ENCODE results near the gene IPP. TPM values are rescaled to one million over a fixed set of nuclear protein-coding genes. Genes with fewer than 3 reads are reported as not detected.
"Not testable (repeated sequence)": the region's sequence is repeated elsewhere in the genome, so short reads cannot be mapped to it uniquely, and the experiment has no call there.

Gene IPP
- total and polyA plus RNA-seq, 7 donors: 6.9 to 15.3 (median 11.2) TPM

GRCh38 chr1:45746922-45747321 lies 3.5 kb downstream of the IPP start:
- 95 to 98% methylated on average over 12 of the region's 12 CpGs for WGBS, 2 donors
- no peaks in the 10 kb centered on the region for H3K27me3 ChIP-seq
- peaks cover 0 to 13% (median 10%) of the 10 kb centered on the region in 4 donors for H3K4me1 ChIP-seq
- no peak for DNase-seq
- H3K36me3 ChIP-seq: peaks cover 0 to 41% (median 2%) of the 10 kb centered on the region in 4 donors
- no peak for TF ChIP-seq POLR2A (IDR thresholded peaks at IDR 0.05)
- TF ChIP-seq CTCF (IDR thresholded peaks at IDR 0.05): no peak
- TF ChIP-seq EP300 (IDR thresholded peaks at IDR 0.05): no peak
- no peak for TF ChIP-seq POLR2AphosphoS5 (IDR thresholded peaks at IDR 0.05)
- intact Hi-C loops (cut with DNase I): loop anchor here (5.0 kb wide), 1 partner anchor 225 kb away; no protein-coding TSS in a partner anchor
- H3K27ac ChIP-seq: no peak overlapping the region
- H3K9me3 ChIP-seq: no peaks in the 10 kb centered on the region
- H3K4me3 ChIP-seq: no peak overlapping the region

- intact Hi-C loops (cut with DNase I); DNase-seq; H3K4me3 ChIP-seq; H3K9me3 ChIP-seq; H3K4me1 ChIP-seq; H3K27ac ChIP-seq; H3K27me3 ChIP-seq: not testable (repeated sequence)
- 85 to 86% methylated on average over 5 of the region's 5 CpGs for WGBS, 2 donors
- H3K36me3 ChIP-seq: peaks cover 0 to 38% (median 2%) of the 10 kb centered on the region in 4 donors
Measured at GRCh38 chr1:45739641-45740156, 10.8 kb downstream of the IPP start.

- no peak for DNase-seq
- intact Hi-C loops (cut with DNase I): no loop called here
- TF ChIP-seq CTCF (IDR thresholded peaks at IDR 0.05) (no peak), POLR2A (IDR thresholded peaks at IDR 0.05) (no peak), POLR2AphosphoS5 (IDR thresholded peaks at IDR 0.05) (no peak), EP300 (IDR thresholded peaks at IDR 0.05) (no peak)
- Histone ChIP-seq H3K9me3 (no peaks in the 10 kb centered on the region), H3K36me3 (peaks cover 0 to 33% (median under 1%) of the 10 kb centered on the region in 4 donors), H3K4me3 (no peak overlapping the region), H3K27me3 (no peaks in the 10 kb centered on the region), H3K27ac (no peak overlapping the region), H3K4me1 (no peaks in the 10 kb centered on the region)
- 94 to 96% methylated on average over 4 of the region's 4 CpGs for WGBS, 2 donors
Measured at GRCh38 chr1:45739137-45739536, 11.3 kb downstream of the IPP start.

- Histone ChIP-seq H3K27ac (no peak overlapping the region), H3K9me3 (no peaks in the 10 kb centered on the region), H3K36me3 (peaks cover 0 to 33% (median 2%) of the 10 kb centered on the region in 4 donors), H3K27me3 (no peaks in the 10 kb centered on the region), H3K4me3 (no peak overlapping the region), H3K4me1 (no peaks in the 10 kb centered on the region)
- intact Hi-C loops (cut with DNase I): no loop called here
- TF ChIP-seq POLR2AphosphoS5 (IDR thresholded peaks at IDR 0.05) (no peak), POLR2A (IDR thresholded peaks at IDR 0.05) (no peak), EP300 (IDR thresholded peaks at IDR 0.05) (no peak), CTCF (IDR thresholded peaks at IDR 0.05) (no peak)
- 98% methylated on average over 1 of the region's 1 CpG for WGBS, 2 donors
- no peak for DNase-seq
Measured at GRCh38 chr1:45730780-45731319, 19.6 kb downstream of the IPP start.

GRCh38 chr1:45730075-45730779 lies 20.2 kb downstream of the IPP start:
- DNase-seq: no peak
- Histone ChIP-seq H3K9me3 (no peaks in the 10 kb centered on the region), H3K27me3 (no peaks in the 10 kb centered on the region), H3K4me1 (no peaks in the 10 kb centered on the region), H3K36me3 (peaks cover 0 to 33% (median 2%) of the 10 kb centered on the region in 4 donors), H3K27ac (no peak overlapping the region), H3K4me3 (no peak overlapping the region)
- TF ChIP-seq EP300 (IDR thresholded peaks at IDR 0.05) (no peak), CTCF (IDR thresholded peaks at IDR 0.05) (no peak), POLR2AphosphoS5 (IDR thresholded peaks at IDR 0.05) (no peak), POLR2A (IDR thresholded peaks at IDR 0.05) (no peak)
- 67 to 81% methylated on average over 3 of the region's 3 CpGs for WGBS, 2 donors
- intact Hi-C loops (cut with DNase I): no loop called here

DNA sequence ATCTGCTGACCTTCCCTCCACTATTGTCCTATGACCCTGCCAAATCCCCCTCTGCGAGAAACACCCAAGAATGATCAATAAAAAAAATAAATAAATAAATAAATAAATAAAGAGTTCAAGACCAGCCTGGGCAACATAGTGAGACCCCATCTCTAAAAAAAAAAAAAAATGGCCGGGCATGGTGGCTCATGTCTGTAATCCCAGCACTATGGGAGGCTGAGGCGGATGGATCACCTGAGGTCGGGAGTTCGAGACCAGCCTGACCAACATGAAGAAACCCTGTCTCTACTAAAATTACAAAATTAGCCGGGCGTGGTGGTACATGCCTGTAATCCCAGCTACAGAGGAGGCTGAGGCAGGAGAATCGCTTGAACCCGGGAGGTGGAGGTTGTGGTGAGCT lies 24.4 kb downstream of the IPP start:
- H3K36me3 ChIP-seq: peaks cover 0 to 44% (median 2%) of the 10 kb centered on the region in 4 donors
- WGBS, 2 donors: 96 to 98% methylated on average over 9 of the region's 9 CpGs
- H3K27me3 ChIP-seq; H3K27ac ChIP-seq; H3K9me3 ChIP-seq; intact Hi-C loops (cut with DNase I); H3K4me3 ChIP-seq; DNase-seq; H3K4me1 ChIP-seq: not testable (repeated sequence)

Data from sigmoid colon (tissue), 7 donors.